HG03469 (cell line): ENCODE data around the gene GIPC1.

Source experiments
- ATAC-seq: cut with Tn5 transposase; IDR thresholded peaks from one replicate; pipeline ENCODE4 v1.9.1; 2021; ENCODE audit warnings: mild to moderate bottlenecking, moderate library complexity, moderate number of reproducible peaks; ENCODE audit not compliant: unreplicated experiment

The GIPC1 gene

DNA sequence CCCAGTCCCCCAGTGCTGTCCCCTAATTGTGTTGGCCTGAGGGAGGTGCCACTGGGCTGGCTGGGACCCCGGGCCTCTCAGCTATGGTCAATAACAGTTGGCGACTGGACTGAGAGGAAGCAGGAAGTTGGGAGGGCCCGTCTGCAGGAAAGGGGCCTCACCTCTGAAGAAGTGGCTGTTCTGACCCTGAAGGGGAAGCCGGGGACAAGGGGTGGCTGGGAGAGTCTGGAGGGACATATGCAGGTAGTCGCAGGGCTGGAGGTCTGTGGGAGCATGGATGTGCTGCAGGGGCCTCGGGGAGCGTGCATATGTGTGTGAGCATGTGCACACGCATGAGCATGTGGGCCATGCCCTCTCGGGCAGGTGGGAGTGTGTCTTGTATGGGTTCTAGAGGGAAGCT, 56.9 kb downstream of the GIPC1 start:
- ATAC-seq, result no peak

GRCh38 chr19:14437578-14438140, 58.3 kb downstream of the GIPC1 start:
- no peak for ATAC-seq

DNA sequence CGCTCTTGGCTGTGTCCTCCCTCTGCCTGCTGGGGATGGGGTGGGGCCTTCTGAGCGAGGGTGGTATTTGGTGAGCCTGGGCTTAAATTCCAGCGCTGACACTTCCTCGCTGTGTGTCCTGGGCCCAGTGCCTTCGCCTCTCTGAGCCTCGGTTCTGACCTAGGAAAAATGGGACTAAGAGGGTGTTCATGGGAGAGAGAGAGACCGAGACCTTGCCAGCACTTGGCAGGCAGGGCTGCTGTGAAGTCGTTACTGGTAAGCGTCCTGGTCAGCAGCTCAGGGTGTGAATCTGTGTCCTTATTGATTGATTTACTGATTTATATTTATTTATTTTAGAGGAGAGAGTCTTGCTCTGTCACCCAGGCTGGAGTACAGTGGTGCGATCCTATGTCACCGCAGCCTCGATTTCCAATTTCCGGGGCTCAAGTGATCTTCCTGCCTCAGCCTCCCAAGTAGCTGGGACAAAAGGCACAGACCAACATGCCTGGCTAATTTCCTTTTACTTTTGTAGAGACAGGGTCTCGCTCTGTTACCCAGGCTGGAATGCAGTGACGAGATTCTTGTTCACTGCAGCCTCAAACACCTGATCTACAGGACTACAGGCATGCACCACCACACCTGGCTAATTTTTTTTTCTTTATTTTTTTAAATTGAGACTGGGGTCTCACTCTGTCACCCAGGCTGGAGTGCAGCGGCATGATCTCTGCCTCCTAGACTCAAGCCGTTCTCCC, 60.4 kb downstream of the GIPC1 start:
- no peak for ATAC-seq

DNA sequence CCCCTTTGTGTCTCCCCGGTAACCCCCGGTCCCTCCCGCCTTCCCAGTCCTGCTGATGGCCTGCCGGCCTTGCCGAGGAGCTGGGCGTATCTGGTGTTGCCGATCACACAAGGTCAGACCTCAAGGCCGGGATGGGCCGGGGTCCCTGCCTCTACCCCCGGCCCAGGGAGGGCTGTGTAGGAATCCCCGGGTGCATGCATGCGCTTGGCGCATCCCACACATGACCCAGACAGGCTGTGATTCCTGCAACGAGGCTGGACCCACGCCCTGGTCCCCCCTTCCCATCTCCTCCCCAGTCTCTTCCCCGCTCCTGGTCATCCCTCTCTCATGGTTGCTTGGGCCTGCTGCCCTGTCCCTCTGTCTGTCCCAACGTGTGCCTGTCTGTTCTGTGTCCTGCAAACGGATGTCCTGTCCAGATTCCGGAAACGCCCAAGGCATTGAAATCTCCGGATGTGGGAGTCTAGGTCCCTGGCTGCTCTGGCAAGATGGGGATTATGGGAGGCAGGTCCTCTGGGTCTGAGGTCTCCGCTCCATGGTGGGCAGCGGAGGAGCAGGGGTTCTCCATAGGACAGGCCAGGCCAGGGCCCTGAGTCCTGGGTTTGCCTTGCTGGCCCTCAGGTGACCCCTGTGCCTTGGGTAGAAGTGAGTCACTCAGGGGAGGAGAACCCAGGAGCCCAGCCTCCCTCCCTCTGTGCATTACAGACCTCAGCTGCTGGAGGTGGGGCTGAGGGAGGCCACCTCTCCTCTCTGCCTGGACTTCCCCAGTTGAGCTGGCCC, 61.2 kb downstream of the GIPC1 start:
- no peak for ATAC-seq

GRCh38 chr19:14433554-14434501, 62.1 kb downstream of the GIPC1 start:
- ATAC-seq, result no peak

- no peak for ATAC-seq
Measured at GRCh38 chr19:14432791-14433553, 63.0 kb downstream of the GIPC1 start, which contains the start of gene PKN1. Gene PKN1, plus strand, starts transcription at chr19:14433306. Its CDS starts 216 bp downstream, at chr19:14433522.

GRCh38 chr19:14430712-14431111, 65.2 kb downstream of the GIPC1 start:
- ATAC-seq, result no peak

DNA sequence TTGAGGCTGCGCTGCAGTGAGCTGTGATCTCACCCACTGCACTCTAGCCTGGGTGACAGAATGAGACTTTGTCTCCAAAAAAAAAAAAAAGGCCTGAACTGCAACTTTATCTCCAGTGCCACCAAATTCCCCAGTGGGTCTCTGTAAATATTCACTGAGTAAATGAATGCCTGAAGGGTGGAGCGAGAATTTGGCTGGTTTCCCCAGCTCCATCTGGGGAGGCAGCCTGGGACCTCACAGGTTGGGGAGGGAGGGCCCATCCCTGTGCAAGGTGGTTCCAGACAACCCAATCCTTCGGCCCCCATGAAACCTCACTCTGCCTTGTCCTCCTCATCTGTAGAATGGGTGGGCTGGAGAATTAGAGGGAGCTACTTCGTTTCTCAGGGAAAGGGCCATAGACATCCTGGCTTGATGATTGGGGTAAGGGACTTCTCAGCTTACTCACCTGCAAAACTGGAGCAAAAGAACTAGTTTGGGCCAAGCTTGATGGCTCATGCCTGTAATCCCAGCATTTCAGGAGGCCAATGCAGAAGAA, 67.0 kb downstream of the GIPC1 start:
- ATAC-seq, result no peak
